NCI-H128 (cell line): Measurements from ENCODE around the gene FOXRED2.
"Not testable (repeated sequence)": the region's sequence is repeated elsewhere in the genome, so short reads cannot be mapped to it uniquely, and the experiment has no call there.

ENCODE experiments used
- DNase-seq: peaks from one replicate; lab custom pipeline; 2025; ENCODE audit not compliant: unreplicated experiment; lab: John Stamatoyannopoulos, UW

FOXRED2 gene

GRCh38 chr22:36519906-36520305 is 13.1 kb upstream of the FOXRED2 start:
- not testable (repeated sequence) for DNase-seq

- no peak for DNase-seq
Measured at GRCh38 chr22:36514766-36515165, 7.9 kb upstream of the FOXRED2 start.

DNA sequence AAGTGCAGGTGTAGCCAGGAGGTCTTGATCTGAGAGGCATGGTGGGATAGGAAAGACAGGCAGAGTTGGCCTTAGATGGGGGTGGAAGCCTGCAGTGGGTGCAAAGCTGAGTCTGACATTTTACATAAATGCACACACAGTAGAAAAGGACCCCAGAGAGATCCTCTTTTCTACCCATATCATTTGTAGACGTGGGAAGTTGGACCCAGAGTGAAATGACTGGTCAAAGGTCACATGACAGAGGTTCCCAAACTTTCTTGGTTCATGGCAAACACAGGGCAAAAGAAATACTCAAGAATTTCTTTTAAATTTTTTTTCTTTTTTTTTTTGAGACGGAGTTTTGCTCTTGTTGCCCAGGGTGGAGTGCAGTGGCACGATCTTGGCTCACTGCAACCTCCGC is 6.2 kb upstream of the FOXRED2 start:
- DNase-seq: no peak

- no peak for DNase-seq
Measured at GRCh38 chr22:36512333-36512732, 5.5 kb upstream of the FOXRED2 start.

GRCh38 chr22:36510966-36511881 is 4.4 kb upstream of the FOXRED2 start:
- DNase-seq: no peak

DNA sequence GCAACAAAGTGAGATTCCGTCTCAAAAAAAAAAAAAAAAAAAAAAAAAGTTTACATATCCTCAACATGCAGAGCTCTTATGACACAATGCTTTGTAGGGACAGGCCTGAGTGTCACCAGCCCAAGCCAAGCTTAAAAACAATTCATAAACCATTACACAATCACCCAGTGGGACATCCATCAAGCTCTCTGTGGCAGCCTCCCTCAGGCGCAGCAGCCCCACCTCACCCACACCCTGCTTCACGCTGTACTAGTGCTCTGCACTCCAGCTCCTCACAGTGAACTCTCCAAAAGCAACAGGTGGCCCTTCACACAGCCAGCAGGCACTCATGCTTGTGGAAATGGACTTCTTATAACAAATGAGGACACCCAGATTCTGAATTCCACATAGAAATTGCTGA is 3.5 kb upstream of the FOXRED2 start:
- DNase-seq: no peak

GRCh38 chr22:36507518-36508010 is 724 bp upstream of the FOXRED2 start:
- no peak for DNase-seq

DNA sequence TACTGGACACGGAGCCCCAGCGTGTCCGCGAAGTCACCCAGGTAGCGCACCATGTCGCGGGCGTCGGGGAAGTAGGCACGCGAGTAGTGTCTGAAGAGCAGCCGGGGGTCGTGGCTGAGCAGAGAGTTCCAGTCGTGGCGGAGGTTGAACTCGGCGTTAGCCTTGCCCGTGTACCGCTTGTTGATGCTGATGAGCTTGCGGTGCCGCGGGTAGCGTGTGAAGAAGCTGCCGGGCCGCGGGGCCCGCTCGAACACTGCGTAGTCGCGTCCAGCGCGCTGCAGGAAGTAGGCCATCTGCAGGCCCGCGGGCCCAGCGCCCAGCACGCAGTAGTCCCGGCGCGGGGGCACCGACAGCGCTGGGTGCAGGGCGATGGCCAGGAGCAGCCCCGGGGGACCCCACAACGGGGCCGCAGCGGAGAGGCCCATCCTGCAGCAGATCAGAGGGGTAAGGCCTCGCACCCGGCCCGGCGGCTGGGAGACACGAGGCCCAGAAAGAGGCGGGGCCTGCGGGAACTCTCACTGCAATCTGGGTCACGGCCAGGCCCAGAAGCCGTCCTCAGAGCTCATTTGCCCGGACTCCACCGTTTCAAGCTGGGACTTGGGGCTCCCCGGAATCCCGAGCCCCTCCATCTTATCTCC is 723 bp downstream of the FOXRED2 start:
- no peak for DNase-seq

- DNase-seq: no peak
Measured at GRCh38 chr22:36497910-36498665, 8.8 kb downstream of the FOXRED2 start.

DNA sequence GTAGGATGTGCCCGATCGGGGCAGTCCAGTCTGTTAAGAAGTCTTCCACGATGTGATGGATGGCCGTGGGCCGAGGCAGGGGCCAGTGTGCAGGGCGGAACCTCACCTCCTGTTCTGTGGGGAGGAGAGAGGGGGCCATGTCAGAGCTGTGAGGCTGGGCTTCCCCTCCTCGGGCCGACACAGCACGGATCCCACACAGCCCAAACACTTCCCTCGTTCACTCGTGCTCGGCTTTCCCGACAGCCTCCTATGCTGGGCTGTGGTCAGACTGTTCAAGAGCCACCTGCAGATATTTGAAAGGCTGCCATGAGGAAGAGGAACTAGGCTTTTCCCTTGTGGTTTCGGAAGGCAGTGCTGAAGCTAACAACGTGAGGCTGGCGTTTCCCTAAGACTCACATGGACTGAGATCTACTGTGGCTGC is 13.1 kb downstream of the FOXRED2 start:
- no peak for DNase-seq

DNA sequence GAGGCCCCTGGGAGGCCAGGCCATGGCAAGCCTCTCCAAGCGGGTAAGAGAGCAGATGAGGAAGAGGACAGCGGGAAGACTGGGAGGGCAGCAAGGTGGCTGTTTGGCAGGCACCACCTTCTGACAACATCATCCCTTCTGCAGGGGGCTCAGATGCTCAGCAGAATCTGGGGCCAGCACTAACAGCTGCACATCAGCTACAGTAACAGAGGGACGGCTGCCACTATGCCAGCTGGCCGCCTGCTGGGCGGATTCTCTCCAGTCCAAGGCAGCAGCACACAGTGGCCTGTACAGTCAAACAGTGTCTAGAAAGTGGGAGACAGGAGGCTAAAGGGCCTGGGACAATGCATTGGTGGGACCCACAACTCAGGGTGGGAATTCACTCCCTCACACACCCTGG is 14.7 kb downstream of the FOXRED2 start:
- no peak for DNase-seq

- DNase-seq: no peak
Measured at GRCh38 chr22:36491155-36491554, 15.7 kb downstream of the FOXRED2 start.

- DNase-seq: no peak
Measured at GRCh38 chr22:36486619-36487384, 20.0 kb downstream of the FOXRED2 start.

GRCh38 chr22:36481393-36482168 is 25.3 kb downstream of the FOXRED2 start, which contains the start of gene TXN2:
TSS of gene TXN2 (minus strand) at chr22:36481640. CDS start at chr22:36480837, 803 bp downstream.
- peak; percentile 72 for DNase-seq

DNA sequence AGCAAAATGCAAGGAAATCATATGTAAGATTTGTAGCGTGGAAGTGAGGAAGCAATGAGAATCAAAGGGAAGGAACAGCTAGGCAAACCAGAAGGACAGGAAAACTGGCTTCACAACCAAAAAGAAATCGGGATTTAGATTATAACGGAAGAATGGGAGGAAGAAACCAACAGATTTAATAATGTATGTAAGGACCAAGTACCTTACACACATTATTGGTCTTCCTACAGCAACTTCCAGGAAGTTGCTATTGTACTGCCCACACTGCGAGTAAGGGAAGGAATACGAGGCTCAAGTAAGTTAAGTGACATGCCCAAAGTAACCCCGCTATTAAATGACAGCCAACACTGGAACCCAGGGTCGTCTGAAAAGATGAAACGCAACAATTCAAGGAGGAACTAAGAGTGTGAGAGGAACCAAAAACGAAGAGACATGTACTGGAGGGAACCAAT is 25.9 kb downstream of the FOXRED2 start:
- no peak for DNase-seq

GRCh38 chr22:36478966-36479365 is 27.9 kb downstream of the FOXRED2 start:
- no peak for DNase-seq

GRCh38 chr22:36475341-36475740 is 31.5 kb downstream of the FOXRED2 start:
- no peak for DNase-seq

GRCh38 chr22:36472689-36473088 is 34.2 kb downstream of the FOXRED2 start:
- DNase-seq: no peak

- no peak for DNase-seq
Measured at GRCh38 chr22:36471341-36471821, 35.5 kb downstream of the FOXRED2 start.

GRCh38 chr22:36470994-36471331 is 35.9 kb downstream of the FOXRED2 start:
- DNase-seq: no peak
